ENCODE results near the gene SPRY4.

The SPRY4 gene

GRCh38 chr5:142326480-142326938 lies 1.7 kb upstream of the SPRY4 start:
- Histone ChIP-seq H3K4me3 (ENCODE audit: low read length) (no peak overlapping the region), H3F3A (ENCODE audit: insufficient read depth, low read length) (peaks cover 13% of the 10 kb centered on the region; the same call in 1 of the 2 replicates), H3K27ac (ENCODE audit: low read length) (no peak overlapping the region), H3K79me2 (ENCODE audit: low read length) (no peaks in the 10 kb centered on the region), H3K9me3 (replicated peaks; ENCODE audit: insufficient read depth, low read length) (no peaks in the 10 kb centered on the region), H3K9ac (ENCODE audit: low read length) (no peak overlapping the region), H3K27me3 (replicated peaks; ENCODE audit: insufficient read depth, low read length) (no peaks in the 10 kb centered on the region), H3K4me2 (ENCODE audit: low read depth, low read length) (no peak overlapping the region), H3K36me3 (replicated peaks; ENCODE audit: insufficient read depth, low read length) (no peaks in the 10 kb centered on the region), H4K20me1 (ENCODE audit: insufficient read depth, low read length) (no peaks in the 10 kb centered on the region), H2AFZ (ENCODE audit: low read length) (no peak overlapping the region), H3K4me1 (ENCODE audit: low read length) (peaks cover 3% of the 10 kb centered on the region; the same call in 1 of the 2 replicates), H3K9me2 (replicated peaks; ENCODE audit: insufficient read depth, low read length) (no peaks in the 10 kb centered on the region)
- DNase-seq, result no peak
- no peak for TF ChIP-seq EZH2phosphoT487 (IDR thresholded peaks at IDR 0.05; ENCODE audit: low read length)
- no peak for TF ChIP-seq EZH2 (optimal IDR thresholded peaks at IDR 0.05; ENCODE audit: low read depth, low read length)
- no peak for TF ChIP-seq CTCF (IDR thresholded peaks at IDR 0.05; ENCODE audit: low read length)

GRCh38 chr5:142325725-142326479 lies 1.1 kb upstream of the SPRY4 start:
- no peaks in the 10 kb centered on the region for H4K20me1 ChIP-seq (ENCODE audit: insufficient read depth, low read length)
- no peaks in the 10 kb centered on the region for H3K36me3 ChIP-seq (replicated peaks; ENCODE audit: insufficient read depth, low read length)
- peak overlapping the region; percentile 83 for H3K4me3 ChIP-seq (ENCODE audit: low read length)
- no peak for TF ChIP-seq EZH2phosphoT487 (IDR thresholded peaks at IDR 0.05; ENCODE audit: low read length)
- TF ChIP-seq CTCF (IDR thresholded peaks at IDR 0.05; ENCODE audit: low read length), result no peak
- no peak for TF ChIP-seq EZH2 (optimal IDR thresholded peaks at IDR 0.05; ENCODE audit: low read depth, low read length)
- H3K79me2 ChIP-seq (ENCODE audit: low read length), result no peaks in the 10 kb centered on the region
- peak overlapping the region; percentile 93 for H2AFZ ChIP-seq (ENCODE audit: low read length)
- no peaks in the 10 kb centered on the region for H3K9me3 ChIP-seq (replicated peaks; ENCODE audit: insufficient read depth, low read length)
- peak overlapping the region; percentile 73; the same call in 1 of the 2 replicates for H3K9ac ChIP-seq (ENCODE audit: low read length)
- peaks cover 3% of the 10 kb centered on the region; the same call in 1 of the 2 replicates for H3K4me1 ChIP-seq (ENCODE audit: low read length)
- H3K27me3 ChIP-seq (replicated peaks; ENCODE audit: insufficient read depth, low read length), result no peaks in the 10 kb centered on the region
- DNase-seq, result no peak
- peak overlapping the region; percentile 91 for H3K4me2 ChIP-seq (ENCODE audit: low read depth, low read length)
- no peaks in the 10 kb centered on the region for H3K9me2 ChIP-seq (replicated peaks; ENCODE audit: insufficient read depth, low read length)
- H3K27ac ChIP-seq (ENCODE audit: low read length), result no peak overlapping the region
- peaks cover 13% of the 10 kb centered on the region; the same call in 1 of the 2 replicates for H3F3A ChIP-seq (ENCODE audit: insufficient read depth, low read length)

- Histone ChIP-seq H3K79me2 (ENCODE audit: low read length) (no peaks in the 10 kb centered on the region), H3K27ac (ENCODE audit: low read length) (peak overlapping the region; percentile 48; the same call in 1 of the 2 replicates), H3K4me3 (ENCODE audit: low read length) (peak overlapping the region; percentile 83), H2AFZ (ENCODE audit: low read length) (peak overlapping the region; percentile 93), H3K36me3 (replicated peaks; ENCODE audit: insufficient read depth, low read length) (no peaks in the 10 kb centered on the region), H3K9me2 (replicated peaks; ENCODE audit: insufficient read depth, low read length) (no peaks in the 10 kb centered on the region), H3K4me1 (ENCODE audit: low read length) (peaks cover 3% of the 10 kb centered on the region; the same call in 1 of the 2 replicates), H4K20me1 (ENCODE audit: insufficient read depth, low read length) (no peaks in the 10 kb centered on the region), H3K27me3 (replicated peaks; ENCODE audit: insufficient read depth, low read length) (no peaks in the 10 kb centered on the region), H3K4me2 (ENCODE audit: low read depth, low read length) (peak overlapping the region; percentile 91), H3F3A (ENCODE audit: insufficient read depth, low read length) (peaks cover 13% of the 10 kb centered on the region; the same call in 1 of the 2 replicates), H3K9me3 (replicated peaks; ENCODE audit: insufficient read depth, low read length) (no peaks in the 10 kb centered on the region), H3K9ac (ENCODE audit: low read length) (peak overlapping the region; percentile 31; the same call in 1 of the 2 replicates)
- TF ChIP-seq CTCF (IDR thresholded peaks at IDR 0.05; ENCODE audit: low read length), result peak; percentile 32; the same call in 1 of the 2 replicates
- no peak for TF ChIP-seq EZH2phosphoT487 (IDR thresholded peaks at IDR 0.05; ENCODE audit: low read length)
- no peak for TF ChIP-seq EZH2 (optimal IDR thresholded peaks at IDR 0.05; ENCODE audit: low read depth, low read length)
- no peak for DNase-seq
These were observed 518 bp downstream of the SPRY4 start for GRCh38 chr5:142324136-142324870.
